HepG2 (cell line): ENCODE data around the gene TMC4. TPM values are rescaled to one million over a fixed set of nuclear protein-coding genes. Genes with fewer than 3 reads are reported as not detected.

ENCODE experiments used
- ATAC-seq: fragments of 200-7000 bp; cut with Tn5 transposase; 3 replicates; pipeline ENCODE4 v1.9.1; 2020; ENCODE audit warnings: mild to moderate bottlenecking, moderate library complexity
- BruUV-seq: library from RNA; stranded (reverse); fragments of 400-500 nt; replicated peaks from 2 replicates; lab custom pipeline; 2021; lab: Mats Ljungman, UMichigan
- CTCF ChIA-PET: fragments of 300-600 bp; formaldehyde crosslinking; extraction: SDS; loops from one replicate; lab custom pipeline; 2021; ENCODE audit warnings: low total read pairs, inconsistent platforms, low intra/inter-chr PET ratio; lab: Yijun Ruan, JAX
- POLR2A ChIA-PET: fragments of 350-600 bp; sonication (Branson Sonifier 250); formaldehyde crosslinking; loops from one replicate; lab custom pipeline; 2020; ENCODE audit warnings: antibody characterized with exemption, inconsistent platforms; lab: Yijun Ruan, JAX
- DNase-seq: peaks from one replicate; pipeline ENCODE4 v3.0.0-alpha.2; 2015; ENCODE audit warnings: low spot score
- FAIRE-seq: peaks from 3 replicates; lab custom pipeline; 2011; peaks lifted over from hg19 to GRCh38; lab: Jason Lieb, UNC
- H2AFZ ChIP-seq: one replicate; pipeline ENCODE4 v1.6.1; 2011; ENCODE audit warnings: low read length, inconsistent platforms
- H3K27ac ChIP-seq: fragments of 300-600 bp; 3 replicates; pipeline ENCODE4 v1.8.0; 2011; ENCODE audit warnings: mixed run types, mild to moderate bottlenecking, mixed read lengths, low read length, inconsistent platforms; ENCODE audit not compliant: insufficient read depth; ENCODE audit errors: extremely low read length
- H3K27me3 ChIP-seq, 2 experiments: fragments of 200-600 bp in 1 of 2; 2 replicates in 1 of 2; 3 replicates in 1 of 2; pipeline versions ENCODE4 v1.6.0 to v1.8.0; 2011; ENCODE audit warnings: low read length in 2 of 2, mild to moderate bottlenecking in 2 of 2, moderate library complexity in 2 of 2, inconsistent platforms in 1 of 2; ENCODE audit not compliant: insufficient read depth in 2 of 2, control insufficient read depth in 1 of 2
- H3K36me3 ChIP-seq, 2 experiments: fragments of 200-600 bp in 1 of 2; replicated peaks in 1 of 2; 2 replicates in 1 of 2; 3 replicates in 1 of 2; pipeline versions ENCODE4 v1.5.1 to v1.8.0; 2011; ENCODE audit warnings: low read length in 2 of 2, inconsistent platforms in 1 of 2; ENCODE audit not compliant: insufficient read depth in 2 of 2, control insufficient read depth in 1 of 2
- H3K4me1 ChIP-seq: 2 replicates; pipeline ENCODE4 v1.5.1; 2012; ENCODE audit warnings: low read length, inconsistent platforms; ENCODE audit not compliant: insufficient read depth
- H3K4me2 ChIP-seq: 2 replicates; pipeline ENCODE4 v1.6.0; 2011; ENCODE audit warnings: low read depth, low read length, inconsistent platforms
- H3K4me3 ChIP-seq, 3 experiments: fragments of 200-600 bp in 1 of 3; sonication (generic), shearing (Covaris generic) in 1 of 3; replicated peaks in 1 of 3; 2 replicates each; pipeline ENCODE4 v1.5.1; 2011 to 2016; ENCODE audit warnings: low read length in 3 of 3, inconsistent platforms in 2 of 3, low read depth in 2 of 3, mild to moderate bottlenecking in 2 of 3, control low read depth in 1 of 3, mixed read lengths in 1 of 3; ENCODE audit not compliant: insufficient read depth in 1 of 3
- H3K79me2 ChIP-seq: one replicate; pipeline ENCODE4 v1.6.1; 2011; ENCODE audit warnings: low read length, inconsistent platforms; ENCODE audit not compliant: insufficient read depth
- H3K9ac ChIP-seq: 2 replicates; pipeline ENCODE4 v1.6.0; 2011; ENCODE audit warnings: mild to moderate bottlenecking, low read depth, low read length, inconsistent platforms; ENCODE audit not compliant: insufficient read depth
- H3K9me3 ChIP-seq: 2 replicates; pipeline ENCODE4 v1.5.1; 2012; ENCODE audit warnings: mild to moderate bottlenecking, low read length
- H4K20me1 ChIP-seq: 2 replicates; pipeline ENCODE4 v1.6.0; 2011; ENCODE audit warnings: inconsistent platforms, mild to moderate bottlenecking, low read length, moderate library complexity; ENCODE audit not compliant: insufficient read depth
- CEBPG ChIP-seq: IDR thresholded peaks from 2 replicates; pipeline ENCODE4 v1.6.1; 2016
- CREM ChIP-seq, 2 experiments: sonication (generic) in 1 of 2; formaldehyde crosslinking in 1 of 2; IDR thresholded peaks; 2 replicates each; pipeline versions ENCODE4 v1.4.0 to v1.6.1; 2016 to 2020; ENCODE audit warnings: antibody characterized with exemption in 1 of 2, mild to moderate bottlenecking in 1 of 2, missing genetic modification reagents in 1 of 2
- IKZF1 ChIP-seq: fragments of 450-650 bp; IDR thresholded peaks from 2 replicates; pipeline ENCODE4 v1.7.1; 2016
- MIXL1 ChIP-seq: IDR thresholded peaks from 2 replicates; pipeline ENCODE4 v1.6.1; 2016
- NONO ChIP-seq, 2 experiments: fragments of 450-650 bp in 1 of 2; sonication (generic) in 1 of 2; formaldehyde crosslinking in 1 of 2; IDR thresholded peaks in 1 of 2; conservative IDR thresholded peaks in 1 of 2; 2 replicates each; pipeline versions ENCODE4 v1.6.1 to v1.8.0; 2017 to 2022; ENCODE audit warnings: mild to moderate bottlenecking in 1 of 2, missing genetic modification reagents in 1 of 2, moderate library complexity in 1 of 2
- POLR2A ChIP-seq, 2 experiments: IDR thresholded peaks; 2 replicates each; pipeline ENCODE4 v1.6.1; 2011; ENCODE audit warnings: low read depth in 2 of 2, low read length in 2 of 2, mild to moderate bottlenecking in 1 of 2, moderate library complexity in 1 of 2; ENCODE audit not compliant: insufficient read depth in 1 of 2
- POLR2G ChIP-seq: fragments of 200-400 bp; formaldehyde crosslinking; IDR thresholded peaks from 2 replicates; pipeline ENCODE4 v1.6.1; 2018; ENCODE audit warnings: mild to moderate bottlenecking, low read depth, low read length, moderate library complexity
- PPARG ChIP-seq: conservative IDR thresholded peaks from 2 replicates; pipeline ENCODE4 v1.6.1; 2016; ENCODE audit warnings: missing biosample characterization, missing genetic modification reagents
- RAD21 ChIP-seq: fragments of 450-650 bp; formaldehyde crosslinking; IDR thresholded peaks from 2 replicates; pipeline ENCODE4 v1.5.0; 2020; ENCODE audit warnings: mild to moderate bottlenecking
- ZBTB1 ChIP-seq: sonication (generic); formaldehyde crosslinking; IDR thresholded peaks from 2 replicates; pipeline ENCODE4 v1.4.0; 2020; ENCODE audit warnings: missing genetic modification reagents, borderline replicate concordance
- ZNF660 ChIP-seq: sonication (generic); formaldehyde crosslinking; IDR thresholded peaks from 2 replicates; pipeline ENCODE4 v1.5.1; 2020; ENCODE audit warnings: mild to moderate bottlenecking, low read depth, missing genetic modification reagents, borderline replicate concordance
- WGBS: methylation state at CpG from one replicate; pipeline ENCODE4 v1.1.6; 2017; ENCODE audit warnings: low lambda C conversion rate; 5-methylcytosine and 5-hydroxymethylcytosine counted together
- in situ Hi-C: cut with HindIII; loops from 2 replicates; pipeline ENCODE4 v1.10.0; 2017; ENCODE audit warnings: low pct_unique_long_range_greater_than_20kb; ENCODE audit not compliant: extremely low pct_ligation_motif_present
- intact Hi-C: fragments of 100-400 bp; cut with micrococcal nuclease; formaldehyde crosslinking; loops from one replicate; pipeline ENCODE4 v1.10.0; 2022; ENCODE audit not compliant: unreplicated experiment
- polyA plus RNA-seq, 8 experiments: library from polyadenylated mRNA; depleted of rRNA in 3 of 8; stranded (reverse) in 7 of 8; unstranded in 1 of 8; fragments of >200 nt; fragmentation: Illumina TruSeq in 4 of 8; extraction: Trizol in 4 of 8; gene quantifications; 2 replicates each; pipeline versions ENCODE4 v1.2.1 to v1.2.3, GENCODE V29; 2011 to 2016; ENCODE audit warnings: low read depth in 4 of 8, missing spikeins in 1 of 8, mixed read lengths in 1 of 8; ENCODE audit not compliant: insufficient read depth in 1 of 8
- total RNA-seq, 5 experiments: library from RNA; depleted of rRNA; stranded (reverse); fragments of >200 nt; fragmentation: Illumina TruSeq; extraction: Trizol; gene quantifications; 2 replicates each; pipeline ENCODE4 v1.2.3, GENCODE V29; 2016; ENCODE audit warnings: low read depth in 1 of 5
- TF ChIP-seq, protein P1 (sequence below): sonication (generic); formaldehyde crosslinking; conservative IDR thresholded peaks from 2 replicates; pipeline ENCODE4 v1.8.0; 2022; ENCODE audit warnings: mild to moderate bottlenecking, moderate library complexity, missing genetic modification reagents
- TF ChIP-seq, protein P2 (sequence below): sonication (generic); formaldehyde crosslinking; IDR thresholded peaks from 2 replicates; pipeline ENCODE4 v1.4.0; 2020; ENCODE audit warnings: missing genetic modification reagents
- TF ChIP-seq, protein P3 (sequence below), 2 experiments: fragments of 450-650 bp in 1 of 2; sonication (generic) in 1 of 2; formaldehyde crosslinking; IDR thresholded peaks; 2 replicates each; pipeline versions ENCODE4 v1.5.0 to v1.8.0; 2020 to 2022; ENCODE audit warnings: mild to moderate bottlenecking in 1 of 2, missing genetic modification reagents in 1 of 2

TMC4 gene
- total and polyA plus RNA-seq, 2 of the 13 experiments (the other 11 are each of a cell fraction or from before 2014, with no cell fraction given) = 0.13 to 0.24 TPM

DNA sequence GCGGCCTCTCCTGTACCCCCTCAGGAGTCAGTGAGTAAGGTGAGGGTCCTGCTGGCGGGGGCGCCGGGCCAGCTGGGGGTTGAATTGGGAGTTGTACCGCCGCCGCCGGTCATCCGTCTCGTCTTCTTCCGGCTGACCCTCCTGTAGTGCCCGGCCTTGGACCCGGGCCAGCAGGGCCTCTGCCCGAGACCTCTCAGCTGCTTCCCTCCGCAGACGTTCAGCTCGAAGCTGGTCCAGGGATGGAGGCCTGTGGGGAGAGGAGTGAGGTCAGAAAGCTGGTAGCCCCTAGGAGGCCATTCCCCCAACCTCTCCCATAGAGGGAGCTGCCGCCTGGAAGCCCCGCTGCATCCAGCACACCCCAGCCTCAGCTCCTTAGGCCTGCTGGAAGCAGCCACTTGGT, 17.3 kb downstream of the TMC4 start (continued):
- no peak for TF ChIP-seq NONO (IDR thresholded peaks at IDR 0.05)
- no peak for TF ChIP-seq NONO (CRISPR knock-in tag; conservative IDR thresholded peaks at IDR 0.05)
- no peak for TF ChIP-seq PPARG (CRISPR knock-in tag)
- TF ChIP-seq, protein P1, sequence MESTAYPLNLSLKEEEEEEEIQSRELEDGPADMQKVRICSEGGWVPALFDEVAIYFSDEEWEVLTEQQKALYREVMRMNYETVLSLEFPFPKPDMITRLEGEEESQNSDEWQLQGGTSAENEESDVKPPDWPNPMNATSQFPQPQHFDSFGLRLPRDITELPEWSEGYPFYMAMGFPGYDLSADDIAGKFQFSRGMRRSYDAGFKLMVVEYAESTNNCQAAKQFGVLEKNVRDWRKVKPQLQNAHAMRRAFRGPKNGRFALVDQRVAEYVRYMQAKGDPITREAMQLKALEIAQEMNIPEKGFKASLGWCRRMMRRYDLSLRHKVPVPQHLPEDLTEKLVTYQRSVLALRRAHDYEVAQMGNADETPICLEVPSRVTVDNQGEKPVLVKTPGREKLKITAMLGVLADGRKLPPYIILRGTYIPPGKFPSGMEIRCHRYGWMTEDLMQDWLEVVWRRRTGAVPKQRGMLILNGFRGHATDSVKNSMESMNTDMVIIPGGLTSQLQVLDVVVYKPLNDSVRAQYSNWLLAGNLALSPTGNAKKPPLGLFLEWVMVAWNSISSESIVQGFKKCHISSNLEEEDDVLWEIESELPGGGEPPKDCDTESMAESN (CRISPR knock-in tag) = no peak

DNA sequence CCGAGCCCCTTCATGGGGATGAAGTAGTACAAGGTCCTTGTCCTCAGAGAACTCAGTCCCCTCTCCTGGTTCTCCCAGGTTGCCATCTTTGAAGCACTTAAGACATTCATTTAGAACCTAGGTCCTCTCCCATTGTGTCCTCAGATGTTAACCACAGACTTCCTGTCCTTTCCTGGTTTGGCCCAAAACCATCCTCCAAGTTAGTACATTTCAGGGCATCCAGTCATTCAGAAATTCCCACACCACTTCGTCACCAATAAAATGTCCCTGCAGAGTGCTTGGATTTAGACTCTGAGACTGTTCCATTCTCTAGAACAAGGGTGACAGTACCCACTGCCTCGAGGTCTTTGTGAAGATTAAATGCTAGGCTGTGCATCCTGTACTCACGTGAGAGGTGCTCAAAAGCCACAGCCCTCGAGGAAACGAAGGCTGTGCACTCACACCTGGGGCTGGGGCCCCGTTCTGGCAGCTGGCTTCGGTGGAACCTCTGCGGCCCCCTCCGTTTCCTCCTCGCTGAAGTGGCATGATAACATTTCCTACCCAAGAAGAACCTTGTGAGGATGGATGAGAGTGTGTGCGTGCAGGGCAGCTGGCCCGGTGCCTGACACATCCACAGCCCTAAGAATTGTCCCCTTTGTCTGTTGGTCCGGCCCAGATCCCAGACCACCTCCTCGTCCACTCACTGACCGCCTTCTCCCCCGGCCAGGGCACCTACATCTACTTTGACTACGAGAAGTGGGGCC, 18.2 kb downstream of the TMC4 start:
- H3K27me3 ChIP-seq = no peaks in the 10 kb centered on the region
- peaks cover 26 to 79% of the 10 kb centered on the region in 2 experiments for H3K36me3 ChIP-seq
- in situ Hi-C loops (no loop called here), intact Hi-C loops (no loop called here)
- H3K27ac ChIP-seq = no peak overlapping the region
- ATAC-seq (no peak), DNase-seq (no peak), FAIRE-seq (no peak)
- no peak overlapping the region for H3K4me2 ChIP-seq
- TSS peak; percentile 35 for BruUV-seq
- no peaks in the 10 kb centered on the region for H4K20me1 ChIP-seq
- 97% methylated on average over 16 of the region's 18 CpGs for WGBS
- no peaks in the 10 kb centered on the region for H3K9me3 ChIP-seq
- peaks cover 10% of the 10 kb centered on the region for H3K79me2 ChIP-seq
- H3K4me3 ChIP-seq = no peak overlapping the region
- CTCF ChIA-PET = no interaction called here
- H3K9ac ChIP-seq = no peak overlapping the region
- H3K4me1 ChIP-seq = peaks cover 13% of the 10 kb centered on the region
- POLR2A ChIA-PET = no interaction called here
- no peak overlapping the region for H2AFZ ChIP-seq
- TF ChIP-seq POLR2A (IDR thresholded peaks at IDR 0.05; ENCODE audit: insufficient read depth in 1 of 2, low read depth in 2 of 2, low read length in 2 of 2) (peak; percentile 6 to 51; a peak in 2 of 4 replicates), ZBTB1 (CRISPR knock-in tag) (no peak), CREM (IDR thresholded peaks at IDR 0.05) (no peak), CREM (CRISPR knock-in tag; IDR thresholded peaks at IDR 0.05) (no peak), IKZF1 (no peak), CEBPG (CRISPR knock-in tag) (no peak), POLR2G (peak; percentile 44), RAD21 (no peak), MIXL1 (CRISPR knock-in tag) (no peak), ZNF660 (CRISPR knock-in tag) (no peak)
- TF ChIP-seq, protein P2, sequence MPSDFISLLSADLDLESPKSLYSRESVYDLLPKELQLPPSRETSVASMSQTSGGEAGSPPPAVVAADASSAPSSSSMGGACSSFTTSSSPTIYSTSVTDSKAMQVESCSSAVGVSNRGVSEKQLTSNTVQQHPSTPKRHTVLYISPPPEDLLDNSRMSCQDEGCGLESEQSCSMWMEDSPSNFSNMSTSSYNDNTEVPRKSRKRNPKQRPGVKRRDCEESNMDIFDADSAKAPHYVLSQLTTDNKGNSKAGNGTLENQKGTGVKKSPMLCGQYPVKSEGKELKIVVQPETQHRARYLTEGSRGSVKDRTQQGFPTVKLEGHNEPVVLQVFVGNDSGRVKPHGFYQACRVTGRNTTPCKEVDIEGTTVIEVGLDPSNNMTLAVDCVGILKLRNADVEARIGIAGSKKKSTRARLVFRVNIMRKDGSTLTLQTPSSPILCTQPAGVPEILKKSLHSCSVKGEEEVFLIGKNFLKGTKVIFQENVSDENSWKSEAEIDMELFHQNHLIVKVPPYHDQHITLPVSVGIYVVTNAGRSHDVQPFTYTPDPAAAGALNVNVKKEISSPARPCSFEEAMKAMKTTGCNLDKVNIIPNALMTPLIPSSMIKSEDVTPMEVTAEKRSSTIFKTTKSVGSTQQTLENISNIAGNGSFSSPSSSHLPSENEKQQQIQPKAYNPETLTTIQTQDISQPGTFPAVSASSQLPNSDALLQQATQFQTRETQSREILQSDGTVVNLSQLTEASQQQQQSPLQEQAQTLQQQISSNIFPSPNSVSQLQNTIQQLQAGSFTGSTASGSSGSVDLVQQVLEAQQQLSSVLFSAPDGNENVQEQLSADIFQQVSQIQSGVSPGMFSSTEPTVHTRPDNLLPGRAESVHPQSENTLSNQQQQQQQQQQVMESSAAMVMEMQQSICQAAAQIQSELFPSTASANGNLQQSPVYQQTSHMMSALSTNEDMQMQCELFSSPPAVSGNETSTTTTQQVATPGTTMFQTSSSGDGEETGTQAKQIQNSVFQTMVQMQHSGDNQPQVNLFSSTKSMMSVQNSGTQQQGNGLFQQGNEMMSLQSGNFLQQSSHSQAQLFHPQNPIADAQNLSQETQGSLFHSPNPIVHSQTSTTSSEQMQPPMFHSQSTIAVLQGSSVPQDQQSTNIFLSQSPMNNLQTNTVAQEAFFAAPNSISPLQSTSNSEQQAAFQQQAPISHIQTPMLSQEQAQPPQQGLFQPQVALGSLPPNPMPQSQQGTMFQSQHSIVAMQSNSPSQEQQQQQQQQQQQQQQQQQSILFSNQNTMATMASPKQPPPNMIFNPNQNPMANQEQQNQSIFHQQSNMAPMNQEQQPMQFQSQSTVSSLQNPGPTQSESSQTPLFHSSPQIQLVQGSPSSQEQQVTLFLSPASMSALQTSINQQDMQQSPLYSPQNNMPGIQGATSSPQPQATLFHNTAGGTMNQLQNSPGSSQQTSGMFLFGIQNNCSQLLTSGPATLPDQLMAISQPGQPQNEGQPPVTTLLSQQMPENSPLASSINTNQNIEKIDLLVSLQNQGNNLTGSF = no peak
- TF ChIP-seq, protein P3, sequence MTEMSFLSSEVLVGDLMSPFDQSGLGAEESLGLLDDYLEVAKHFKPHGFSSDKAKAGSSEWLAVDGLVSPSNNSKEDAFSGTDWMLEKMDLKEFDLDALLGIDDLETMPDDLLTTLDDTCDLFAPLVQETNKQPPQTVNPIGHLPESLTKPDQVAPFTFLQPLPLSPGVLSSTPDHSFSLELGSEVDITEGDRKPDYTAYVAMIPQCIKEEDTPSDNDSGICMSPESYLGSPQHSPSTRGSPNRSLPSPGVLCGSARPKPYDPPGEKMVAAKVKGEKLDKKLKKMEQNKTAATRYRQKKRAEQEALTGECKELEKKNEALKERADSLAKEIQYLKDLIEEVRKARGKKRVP (CRISPR knock-in tag; IDR thresholded peaks at IDR 0.05) = no peak
